Suprapubic skin (tissue), 4 donors: ENCODE measurements around the gene GPBAR1. TPM values are rescaled to one million over a fixed set of nuclear protein-coding genes. Genes with fewer than 3 reads are reported as not detected.

Experiments used
- DNase-seq, 2 donors: peaks; one replicate each; pipeline ENCODE4 v3.0.0-alpha.2; 2019; ENCODE audit warnings: low spot score in 2 of 2
- H3K27ac ChIP-seq: fragments of 200-600 bp; sonication (generic); one replicate; pipeline ENCODE4 v1.5.1; 2019
- H3K27me3 ChIP-seq: fragments of 200-600 bp; sonication (generic); one replicate; pipeline ENCODE4 v1.5.1; 2019
- H3K36me3 ChIP-seq: fragments of 200-600 bp; sonication (generic); one replicate; pipeline ENCODE4 v1.5.1; 2019
- H3K4me1 ChIP-seq: fragments of 200-600 bp; sonication (generic); one replicate; pipeline ENCODE4 v1.5.1; 2019
- H3K4me3 ChIP-seq: fragments of 200-600 bp; sonication (generic); one replicate; pipeline ENCODE4 v1.5.1; 2019; ENCODE audit warnings: mild to moderate bottlenecking
- H3K9me3 ChIP-seq: fragments of 200-600 bp; sonication (generic); one replicate; pipeline ENCODE4 v1.5.1; 2019
- EP300 ChIP-seq: sonication (generic); formaldehyde crosslinking; IDR thresholded peaks from one replicate; pipeline ENCODE4 v1.6.1; 2017; ENCODE audit warnings: antibody characterized with exemption
- POLR2A ChIP-seq, 2 donors: fragments of 450-650 bp; IDR thresholded peaks; one replicate each; pipeline ENCODE4 v1.6.1; 2017; ENCODE audit warnings: antibody characterized with exemption in 2 of 2, mild to moderate bottlenecking in 2 of 2, moderate library complexity in 2 of 2
- POLR2AphosphoS5 ChIP-seq, 3 donors: sonication (generic); formaldehyde crosslinking; IDR thresholded peaks; one replicate each; pipeline ENCODE4 v1.6.1; 2017; ENCODE audit warnings: antibody characterized with exemption in 3 of 3
- WGBS: methylation state at CpG from one replicate; pipeline ENCODE4 v1.1.5; 2018; 5-methylcytosine and 5-hydroxymethylcytosine counted together
- total RNA-seq, 4 donors: library from RNA; depleted of rRNA; stranded (reverse); fragments of >200 nt; gene quantifications; one replicate each; pipeline ENCODE4 v1.1.0, GENCODE V29; 2016
- TF ChIP-seq, protein P1 (sequence below), 2 donors: fragments of 200-600 bp in 1 of 2; fragments of 450-650 bp in 1 of 2; sonication (generic) in 1 of 2; IDR thresholded peaks; one replicate each; pipeline ENCODE4 v1.5.1; 2016 to 2019; ENCODE audit warnings: antibody characterized with exemption in 2 of 2, mild to moderate bottlenecking in 1 of 2, moderate library complexity in 1 of 2

GPBAR1 gene
- total RNA-seq = 1 to 10 TPM in 2 of 4 donors, under 1 TPM in 1, not detected in 1; 0.98 to 2.0 (median 1.6) TPM

GRCh38 chr2:218260742-218261422, at the start of gene GPBAR1:
Gene GPBAR1, plus strand, starts transcription at chr2:218261015. Its CDS starts 1,710 bp downstream, at chr2:218262725.
- DNase-seq = peak in 1 of 2 donors; percentile 74
- H3K9me3 ChIP-seq = no peaks in the 10 kb centered on the region
- no peak within 1 kb of the TSS for H3K4me3 ChIP-seq
- peaks cover 44% of the 10 kb centered on the region for H3K4me1 ChIP-seq
- 67% methylated on average over 7 of the region's 10 CpGs for WGBS
- H3K36me3 ChIP-seq = peaks cover 40% of the 10 kb centered on the region
- H3K27ac ChIP-seq = peak within 1 kb of the TSS; percentile 69
- no peaks in the 10 kb centered on the region for H3K27me3 ChIP-seq
- TF ChIP-seq, protein P1, sequence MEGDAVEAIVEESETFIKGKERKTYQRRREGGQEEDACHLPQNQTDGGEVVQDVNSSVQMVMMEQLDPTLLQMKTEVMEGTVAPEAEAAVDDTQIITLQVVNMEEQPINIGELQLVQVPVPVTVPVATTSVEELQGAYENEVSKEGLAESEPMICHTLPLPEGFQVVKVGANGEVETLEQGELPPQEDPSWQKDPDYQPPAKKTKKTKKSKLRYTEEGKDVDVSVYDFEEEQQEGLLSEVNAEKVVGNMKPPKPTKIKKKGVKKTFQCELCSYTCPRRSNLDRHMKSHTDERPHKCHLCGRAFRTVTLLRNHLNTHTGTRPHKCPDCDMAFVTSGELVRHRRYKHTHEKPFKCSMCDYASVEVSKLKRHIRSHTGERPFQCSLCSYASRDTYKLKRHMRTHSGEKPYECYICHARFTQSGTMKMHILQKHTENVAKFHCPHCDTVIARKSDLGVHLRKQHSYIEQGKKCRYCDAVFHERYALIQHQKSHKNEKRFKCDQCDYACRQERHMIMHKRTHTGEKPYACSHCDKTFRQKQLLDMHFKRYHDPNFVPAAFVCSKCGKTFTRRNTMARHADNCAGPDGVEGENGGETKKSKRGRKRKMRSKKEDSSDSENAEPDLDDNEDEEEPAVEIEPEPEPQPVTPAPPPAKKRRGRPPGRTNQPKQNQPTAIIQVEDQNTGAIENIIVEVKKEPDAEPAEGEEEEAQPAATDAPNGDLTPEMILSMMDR (IDR thresholded peaks at IDR 0.05) = no peak
- no peak for TF ChIP-seq POLR2A (IDR thresholded peaks at IDR 0.05)
- TF ChIP-seq POLR2AphosphoS5 (IDR thresholded peaks at IDR 0.05) = no peak
- TF ChIP-seq EP300 = no peak

DNA sequence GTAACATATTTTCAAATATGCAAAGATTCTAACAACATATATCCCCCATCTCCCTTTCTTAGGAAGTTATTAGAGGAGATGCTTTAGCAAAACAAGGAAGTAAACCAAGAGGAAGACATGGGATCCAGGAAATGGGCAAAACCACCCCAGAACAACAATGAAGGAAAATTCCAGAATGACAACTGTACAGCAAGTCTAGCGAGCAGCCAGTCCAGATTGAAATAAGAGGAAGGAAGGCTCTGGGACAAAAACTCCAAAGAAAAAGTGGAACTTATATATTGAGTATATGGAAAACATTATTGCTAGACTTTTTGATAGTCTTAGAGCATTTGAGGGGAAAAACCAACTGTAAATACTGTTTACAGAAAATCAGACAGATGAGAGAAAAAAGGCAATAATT, 46.7 kb upstream of the GPBAR1 start:
- 90% methylated on average over 1 of the region's 1 CpG for WGBS
- Histone ChIP-seq H3K4me3 (no peak overlapping the region), H3K27ac (no peak overlapping the region), H3K9me3 (no peaks in the 10 kb centered on the region), H3K4me1 (peaks cover 16% of the 10 kb centered on the region), H3K27me3 (no peaks in the 10 kb centered on the region), H3K36me3 (no peaks in the 10 kb centered on the region)
- no peak for DNase-seq
- TF ChIP-seq, protein P1 (IDR thresholded peaks at IDR 0.05) = no peak
- TF ChIP-seq POLR2AphosphoS5 (IDR thresholded peaks at IDR 0.05) (no peak), EP300 (no peak), POLR2A (IDR thresholded peaks at IDR 0.05) (no peak)

DNA sequence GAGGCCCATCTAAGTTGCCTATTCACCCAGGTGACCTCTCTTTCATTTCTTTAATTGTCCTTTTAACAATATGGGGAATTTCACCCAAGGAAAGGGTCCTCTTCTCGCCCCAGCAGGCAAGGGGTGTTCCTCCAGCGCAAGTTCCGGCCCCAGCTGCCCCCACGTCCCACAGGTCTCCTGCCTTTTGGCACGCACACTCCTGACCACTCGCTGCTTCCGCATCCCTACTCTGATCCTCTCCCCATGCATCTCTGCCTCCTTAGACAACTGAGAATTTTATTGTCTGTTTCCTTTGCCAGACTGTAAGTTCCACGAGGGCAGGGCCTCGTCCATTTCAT, 44.5 kb upstream of the GPBAR1 start:
- DNase-seq = peak in 1 of 2 donors; percentile 69
- no peaks in the 10 kb centered on the region for H3K36me3 ChIP-seq
- TF ChIP-seq, protein P1 (IDR thresholded peaks at IDR 0.05) = no peak
- TF ChIP-seq EP300 (no peak), POLR2A (IDR thresholded peaks at IDR 0.05) (no peak), POLR2AphosphoS5 (IDR thresholded peaks at IDR 0.05) (no peak)
- peaks cover 38% of the 10 kb centered on the region for H3K4me1 ChIP-seq
- no peaks in the 10 kb centered on the region for H3K27me3 ChIP-seq
- H3K9me3 ChIP-seq = no peaks in the 10 kb centered on the region
- peak overlapping the region; percentile 98 for H3K4me3 ChIP-seq
- WGBS = 66% methylated on average over 9 of the region's 9 CpGs
- H3K27ac ChIP-seq = peak overlapping the region; percentile 98

DNA sequence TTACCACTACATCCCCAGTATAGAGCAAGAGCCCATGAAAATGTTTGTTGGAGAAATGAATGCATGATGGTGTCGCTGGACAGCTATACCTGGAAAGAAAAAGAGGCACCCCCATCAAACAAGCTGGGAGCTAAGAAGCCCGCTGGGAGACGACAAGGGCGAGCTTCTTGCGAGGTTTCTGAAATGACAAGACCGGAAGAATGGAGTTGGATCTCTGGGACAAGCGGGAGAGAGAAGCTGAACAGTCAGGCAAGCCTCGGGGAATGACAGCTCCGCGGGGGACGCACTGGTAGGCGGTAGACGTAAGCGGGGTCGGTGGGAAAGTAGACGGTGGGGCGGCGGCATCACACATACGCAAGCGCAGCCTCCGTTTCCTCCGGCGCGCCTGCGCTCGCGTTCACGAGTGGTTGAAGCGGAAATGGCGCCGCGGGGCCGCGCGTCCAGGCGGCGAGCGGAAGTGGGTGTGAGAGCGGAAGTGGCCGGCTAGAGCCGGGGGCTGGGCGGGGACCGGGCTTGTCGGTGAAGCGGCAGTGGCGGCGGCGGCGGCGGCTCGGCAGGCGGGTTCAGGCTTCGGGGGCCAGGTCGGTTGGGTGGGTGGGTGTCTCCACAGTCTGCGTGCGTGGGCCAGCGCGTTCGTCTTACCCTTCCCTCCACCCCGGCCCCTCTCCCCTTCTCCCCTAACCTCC, 44.0 kb upstream of the GPBAR1 start, which contains the start of gene ARPC2:
Gene ARPC2 (plus strand): TSS at position 516 of the 686 bp plus-strand sequence. CDS start 282 bp downstream, outside the sequence.
- peak within 1 kb of the TSS; percentile 98 for H3K4me3 ChIP-seq
- peaks cover 43% of the 10 kb centered on the region for H3K4me1 ChIP-seq
- peak; percentile 96 to 97 for DNase-seq
- under 1% methylated on average over 51 of the region's 60 CpGs for WGBS
- TF ChIP-seq, protein P1 (IDR thresholded peaks at IDR 0.05) = no peak
- TF ChIP-seq POLR2A (IDR thresholded peaks at IDR 0.05) (peak; percentile 70 to 86), POLR2AphosphoS5 (IDR thresholded peaks at IDR 0.05) (peak; percentile 43 to 89 (median 84)), EP300 (no peak)
- no peaks in the 10 kb centered on the region for H3K36me3 ChIP-seq
- H3K27ac ChIP-seq = peak within 1 kb of the TSS; percentile 98
- no peaks in the 10 kb centered on the region for H3K9me3 ChIP-seq
- H3K27me3 ChIP-seq = no peaks in the 10 kb centered on the region
